Suprapubic skin (tissue), 3 donors: ENCODE data around the gene PREP.

Experiments
- CTCF ChIP-seq, 2 donors: fragments of 200-600 bp in 1 of 2; fragments of 450-650 bp in 1 of 2; sonication (generic) in 1 of 2; IDR thresholded peaks; one replicate each; pipeline ENCODE4 v1.5.1; 2016 to 2019; ENCODE audit warnings: antibody characterized with exemption in 2 of 2, mild to moderate bottlenecking in 1 of 2, moderate library complexity in 1 of 2
- POLR2A ChIP-seq, 2 donors: fragments of 450-650 bp; IDR thresholded peaks; one replicate each; pipeline ENCODE4 v1.6.1; 2017; ENCODE audit warnings: antibody characterized with exemption in 2 of 2, mild to moderate bottlenecking in 2 of 2, moderate library complexity in 2 of 2

- TF ChIP-seq CTCF (IDR thresholded peaks at IDR 0.05) (no peak), POLR2A (IDR thresholded peaks at IDR 0.05) (no peak)
Measured at GRCh38 chr6:105243487-105243886, 159.4 kb downstream of the PREP start.
